NCI-H460 (cell line): ENCODE data around the gene ZNF385D. TPM values are rescaled to one million over a fixed set of nuclear protein-coding genes. Genes with fewer than 3 reads are reported as not detected.
"Not testable (repeated sequence)": the region's sequence is repeated elsewhere in the genome, so short reads cannot be mapped to it uniquely, and the experiment has no call there.

Source experiments
- DNase-seq: peaks from one replicate; pipeline ENCODE4 v3.0.0-alpha.2; 2016; ENCODE audit warnings: low read depth; ENCODE audit errors: extremely low read depth
- total RNA-seq: library from RNA; depleted of rRNA; stranded (reverse); fragments of >200 nt; shearing (Covaris generic); gene quantifications from 2 replicates; pipeline ENCODE4 v1.2.3, GENCODE V29; 2014

The ZNF385D gene
- total RNA-seq, 1 experiment from 2014 or later: 0.02 TPM

DNA sequence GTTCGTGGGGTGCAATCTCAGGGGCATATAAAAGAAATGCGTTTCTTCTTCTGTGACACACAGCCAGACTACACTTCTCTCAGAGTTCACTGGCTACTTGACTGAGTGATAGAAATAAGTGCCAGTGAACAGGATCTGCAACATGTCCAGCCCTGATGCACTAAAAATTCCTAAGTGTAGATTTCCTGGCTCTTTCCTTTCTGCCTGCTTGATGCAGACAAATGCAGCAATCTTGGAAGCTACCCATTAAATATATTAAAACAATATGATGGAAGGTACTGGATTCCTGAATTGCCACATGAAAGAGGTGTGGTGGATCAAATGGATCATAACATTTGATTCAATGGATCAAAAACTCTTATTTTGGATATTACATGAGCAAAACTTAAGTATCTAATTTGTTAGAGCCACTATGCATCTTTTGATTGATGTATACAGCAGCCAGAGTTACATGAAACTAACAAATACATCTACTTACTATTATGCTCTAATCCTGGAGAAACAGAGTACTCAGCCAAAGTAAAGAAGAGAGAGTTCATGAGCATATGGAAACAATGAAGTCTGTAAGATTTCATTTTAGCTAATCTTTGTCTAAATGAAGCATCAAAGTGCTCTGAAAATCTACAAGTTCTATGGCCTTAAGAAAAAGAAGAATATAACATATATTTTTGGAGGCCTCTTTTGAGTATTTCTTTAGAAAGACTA is 222.6 kb downstream of the ZNF385D start:
- no peak for DNase-seq

DNA sequence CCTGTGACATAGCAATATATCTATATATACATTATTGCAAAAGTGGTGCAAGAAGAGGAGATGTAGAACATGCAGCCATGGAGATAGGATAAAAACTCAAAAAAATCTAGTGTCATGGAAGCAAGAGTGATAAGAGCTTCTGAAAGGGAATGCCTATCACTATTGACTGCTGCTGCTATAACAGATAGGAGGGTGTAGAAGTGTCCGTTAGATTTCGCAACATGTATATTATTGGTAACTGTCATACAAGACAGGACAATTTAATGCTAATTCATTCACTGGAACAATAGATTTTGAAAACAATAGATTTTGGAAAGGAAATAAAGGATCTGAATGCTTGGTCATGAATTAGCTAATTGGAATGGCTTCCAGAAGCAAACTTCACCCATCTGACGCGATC is 224.5 kb downstream of the ZNF385D start:
- DNase-seq: no peak

DNA sequence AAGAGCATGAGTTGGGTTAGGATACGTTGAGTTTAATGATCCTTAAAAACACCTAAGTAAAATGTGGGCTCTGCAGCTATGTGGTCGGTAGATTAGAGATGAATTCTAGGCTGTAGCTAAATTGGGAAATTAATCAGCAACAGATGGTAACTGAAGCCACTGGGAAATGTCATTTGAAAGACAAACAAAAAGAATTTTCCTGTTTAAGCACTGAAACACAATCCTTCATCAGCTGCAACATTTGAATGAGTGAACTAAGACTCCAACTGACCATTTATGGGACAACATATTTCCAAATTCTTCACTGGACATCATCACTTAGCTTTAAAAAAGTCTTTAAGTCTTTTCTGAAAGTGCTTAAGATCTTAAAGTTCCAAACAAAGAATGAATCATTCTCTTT is 226.9 kb downstream of the ZNF385D start:
- DNase-seq: no peak

GRCh38 chr3:21520106-21520963 is 230.7 kb downstream of the ZNF385D start:
- no peak for DNase-seq

DNA sequence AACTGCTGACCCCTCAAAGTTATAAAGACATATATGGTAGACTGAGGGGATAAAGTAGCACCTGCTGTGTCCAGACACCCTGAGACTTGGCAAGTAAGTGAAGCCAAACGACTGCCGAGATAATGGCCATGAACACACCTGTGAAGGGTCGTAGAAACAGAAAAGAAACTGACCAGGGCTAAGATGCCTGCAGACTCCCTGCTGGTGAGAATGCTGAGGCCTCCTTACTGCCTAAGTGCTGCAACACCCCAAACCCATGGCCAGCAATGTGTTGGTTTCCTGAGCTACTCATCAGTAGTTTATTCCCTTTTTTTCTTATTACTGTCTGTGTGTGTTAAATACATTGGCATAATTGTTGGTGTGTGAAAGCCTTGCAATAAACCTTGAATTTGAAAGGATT is 233.8 kb downstream of the ZNF385D start:
- no peak for DNase-seq

DNA sequence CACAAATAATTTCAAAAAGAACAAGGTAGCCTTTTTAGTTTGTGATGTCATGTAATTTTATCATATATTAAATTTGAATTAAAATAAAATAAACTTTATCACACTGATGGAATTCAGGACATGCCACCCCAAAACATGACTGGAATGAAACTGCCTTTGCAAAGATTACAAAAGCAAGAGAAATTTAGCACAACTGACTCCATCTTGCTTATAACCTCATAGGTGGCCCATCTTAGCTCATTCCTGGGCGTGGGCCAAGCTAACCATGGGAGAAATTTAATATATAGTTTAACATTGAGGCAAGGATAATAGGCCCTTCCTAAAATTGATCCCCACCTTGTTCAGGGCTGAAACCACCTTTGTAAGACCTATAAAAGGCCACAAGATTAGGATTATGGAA is 235.6 kb downstream of the ZNF385D start:
- no peak for DNase-seq

- no peak for DNase-seq
Observed at GRCh38 chr3:21509731-21510470, 241.1 kb downstream of the ZNF385D start.

DNA sequence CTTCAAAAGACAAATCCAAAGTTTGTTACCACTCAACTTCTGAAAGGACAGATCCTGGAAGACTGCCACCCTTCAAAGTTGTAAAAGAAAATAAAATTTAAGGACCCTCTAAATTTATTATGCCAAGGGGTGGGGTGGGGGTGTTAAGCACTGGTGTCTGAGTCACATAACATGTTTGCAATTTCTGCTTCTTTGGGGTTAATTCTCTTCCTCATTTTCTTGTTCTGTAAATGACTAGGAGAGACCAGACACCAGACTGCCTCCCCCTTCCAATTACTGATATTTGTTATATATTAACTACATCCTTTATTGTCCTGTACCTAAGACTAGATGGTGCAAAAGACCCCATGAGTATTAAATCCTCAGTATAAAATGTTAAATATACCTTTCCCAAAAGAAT is 242.8 kb downstream of the ZNF385D start:
- DNase-seq: no peak

DNA sequence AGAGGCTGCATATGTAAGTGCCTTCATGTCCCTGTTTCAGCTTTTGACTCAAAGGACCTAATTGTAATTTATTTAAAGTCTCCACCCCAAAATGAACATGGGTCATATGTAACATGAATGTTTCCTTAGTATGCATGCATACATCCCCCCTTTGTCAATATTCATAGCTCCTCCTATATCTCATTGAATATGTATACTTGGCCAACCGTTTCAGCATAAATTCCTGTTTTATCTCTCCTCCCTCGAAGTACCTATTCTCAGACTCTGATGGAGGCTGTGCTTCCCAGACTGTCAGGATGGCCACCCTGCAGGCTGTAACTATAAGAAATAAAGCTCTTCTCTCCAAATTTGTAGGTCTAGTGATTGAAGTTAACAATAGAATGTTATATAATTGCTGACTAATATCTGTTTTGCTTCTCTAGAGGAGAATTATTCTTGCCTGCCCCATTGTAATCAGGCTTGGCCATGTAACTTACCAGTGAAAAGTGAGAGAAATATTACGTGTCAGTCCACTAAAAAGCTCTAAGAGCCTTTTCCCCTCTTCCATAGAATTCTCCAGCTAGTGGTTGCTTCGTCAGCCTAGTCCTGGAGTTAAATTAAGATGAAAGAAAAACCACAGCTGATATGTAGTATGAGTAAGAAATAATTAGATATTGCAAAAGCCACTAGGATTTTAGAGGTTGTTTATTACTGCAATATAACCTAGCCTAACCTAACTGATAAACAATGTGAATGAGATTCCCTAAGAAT is 245.1 kb downstream of the ZNF385D start:
- no peak for DNase-seq

DNA sequence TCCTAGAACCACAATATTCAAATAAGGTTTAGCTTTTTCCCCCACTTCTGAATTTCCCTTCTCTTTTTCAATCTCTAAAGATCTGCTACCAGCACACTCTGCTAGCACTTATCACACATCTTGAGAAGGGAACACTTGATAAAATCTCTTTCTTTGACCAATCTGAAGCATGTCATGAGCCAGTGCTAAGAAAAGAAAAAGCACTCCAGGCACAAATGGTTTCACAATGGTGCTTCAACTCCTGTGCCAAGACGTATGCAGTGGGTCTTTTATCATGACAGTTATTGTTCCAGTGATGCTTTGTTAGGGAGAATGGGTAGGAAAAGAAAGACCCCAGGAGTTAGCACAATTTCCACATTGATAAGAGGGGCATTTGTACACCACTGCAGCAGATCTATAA is 248.4 kb downstream of the ZNF385D start:
- DNase-seq: no peak

DNA sequence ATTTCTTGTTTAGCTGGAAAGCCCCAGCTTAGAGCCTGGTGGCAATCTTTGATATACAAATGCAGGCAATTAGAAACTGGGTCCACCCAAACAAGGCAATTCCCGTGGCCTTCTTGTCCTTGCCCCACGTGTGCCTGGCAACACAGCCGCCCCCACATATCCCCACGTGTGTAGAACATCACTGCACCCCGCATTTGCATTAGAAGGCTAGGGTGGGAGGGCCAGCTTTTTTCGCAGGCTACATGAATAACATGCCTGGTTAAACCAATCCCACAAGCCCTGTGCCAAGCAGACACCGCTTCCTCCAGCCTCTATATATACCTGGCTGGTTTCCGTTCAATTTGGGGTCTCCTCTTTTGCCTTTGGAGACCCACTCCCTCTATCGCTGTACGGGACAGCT is 250.2 kb downstream of the ZNF385D start:
- no peak for DNase-seq

GRCh38 chr3:21490671-21491070 is 260.3 kb downstream of the ZNF385D start:
- DNase-seq: not testable (repeated sequence)

DNA sequence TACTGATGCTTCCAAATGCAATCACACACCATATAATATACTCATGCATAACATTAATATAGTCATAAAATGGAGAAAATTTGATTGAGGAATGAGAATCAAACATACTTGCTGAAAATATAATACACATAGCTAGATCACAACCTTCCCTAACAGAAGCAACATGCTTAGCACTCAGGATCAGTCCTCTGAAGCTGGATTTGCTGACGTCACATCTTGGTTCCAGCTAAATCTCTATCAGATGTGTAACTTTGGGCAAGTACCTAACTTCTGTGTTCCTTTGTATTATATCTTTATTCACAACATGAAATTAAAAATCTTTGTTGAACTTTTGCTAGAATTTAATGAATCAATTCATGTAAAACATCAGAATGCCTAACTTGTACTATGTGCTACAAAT is 263.5 kb downstream of the ZNF385D start:
- DNase-seq: no peak

GRCh38 chr3:21486024-21486935 is 264.7 kb downstream of the ZNF385D start:
- DNase-seq: not testable (repeated sequence)

- DNase-seq: no peak
Observed at GRCh38 chr3:21484828-21485144, 266.2 kb downstream of the ZNF385D start.

GRCh38 chr3:21484057-21484827 is 266.8 kb downstream of the ZNF385D start:
- peak; percentile 6 for DNase-seq

DNA sequence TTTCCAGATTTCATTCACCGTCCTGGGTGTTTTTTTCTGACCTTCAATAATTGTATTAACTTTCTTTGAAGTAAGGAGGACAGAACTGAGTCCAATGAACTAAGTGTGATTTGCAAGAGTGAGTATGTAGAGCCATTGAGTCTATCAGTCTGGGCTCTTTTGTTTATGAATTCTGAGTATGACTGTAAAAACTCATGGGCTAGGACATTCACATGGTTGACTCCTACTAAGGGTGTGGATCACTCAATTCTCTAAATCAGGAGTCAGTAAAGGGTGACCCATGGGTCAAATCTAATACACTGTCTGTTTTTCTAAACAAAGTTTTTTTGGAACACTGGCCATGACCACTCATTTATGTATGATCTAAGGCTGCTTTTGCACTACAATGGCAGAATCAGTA is 269.0 kb downstream of the ZNF385D start:
- no peak for DNase-seq

DNA sequence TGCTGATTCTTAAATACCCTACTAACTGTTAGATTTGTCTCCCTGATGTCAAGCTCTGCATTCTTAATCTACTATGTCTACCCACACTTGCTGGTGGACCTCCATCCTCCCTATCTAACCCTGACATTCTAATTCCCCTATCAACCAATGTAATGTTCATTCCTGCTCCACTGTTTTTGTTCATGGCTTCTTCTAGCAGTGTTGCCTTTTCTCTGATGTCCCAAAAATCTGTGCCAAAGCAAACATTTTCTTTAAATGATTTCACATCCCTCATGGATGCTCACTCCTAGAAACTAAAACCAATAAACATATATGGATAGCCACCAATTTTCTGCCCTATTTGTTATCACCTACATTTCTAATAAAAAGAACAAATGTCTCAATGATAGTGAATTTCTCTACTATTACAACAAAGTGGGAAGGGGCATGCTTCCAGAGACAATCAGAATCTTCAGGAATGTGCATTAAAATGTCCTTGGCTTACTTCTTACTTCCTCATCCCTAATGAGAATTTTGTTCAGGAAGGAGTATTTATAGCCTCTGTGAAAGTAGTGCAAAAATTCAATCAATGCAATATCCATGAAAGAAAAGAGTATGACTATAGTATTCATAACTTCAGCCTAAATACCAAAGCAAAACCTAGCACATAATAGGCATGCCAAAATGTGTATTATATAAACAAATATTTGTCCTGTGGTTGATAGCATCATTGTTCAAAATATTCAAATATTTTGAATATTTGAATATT is 273.3 kb downstream of the ZNF385D start:
- DNase-seq: no peak
